Activated naive CD8-positive, alpha-beta T cell (primary cell): ENCODE measurements around the gene FCGR3A.
"Not testable (repeated sequence)": the region's sequence is repeated elsewhere in the genome, so short reads cannot be mapped to it uniquely, and the experiment has no call there.

Source experiments
- H3K27ac Mint-ChIP-seq: one replicate; pipeline ENCODE4 v1.8.0; 2021; ENCODE audit warnings: mixed read lengths
- H3K27me3 Mint-ChIP-seq: one replicate; pipeline ENCODE4 v1.8.0; 2021; ENCODE audit warnings: mixed read lengths
- H3K36me3 Mint-ChIP-seq: one replicate; pipeline ENCODE4 v1.8.0; 2021; ENCODE audit warnings: mixed read lengths
- H3K4me1 Mint-ChIP-seq: one replicate; pipeline ENCODE4 v1.8.0; 2021; ENCODE audit warnings: low read depth, mixed read lengths
- H3K4me3 Mint-ChIP-seq: one replicate; pipeline ENCODE4 v1.8.0; 2021; ENCODE audit warnings: mild to moderate bottlenecking, mixed read lengths
- H3K9me3 Mint-ChIP-seq: one replicate; pipeline ENCODE4 v1.8.0; 2021; ENCODE audit warnings: low read depth, mixed read lengths

FCGR3A gene

DNA sequence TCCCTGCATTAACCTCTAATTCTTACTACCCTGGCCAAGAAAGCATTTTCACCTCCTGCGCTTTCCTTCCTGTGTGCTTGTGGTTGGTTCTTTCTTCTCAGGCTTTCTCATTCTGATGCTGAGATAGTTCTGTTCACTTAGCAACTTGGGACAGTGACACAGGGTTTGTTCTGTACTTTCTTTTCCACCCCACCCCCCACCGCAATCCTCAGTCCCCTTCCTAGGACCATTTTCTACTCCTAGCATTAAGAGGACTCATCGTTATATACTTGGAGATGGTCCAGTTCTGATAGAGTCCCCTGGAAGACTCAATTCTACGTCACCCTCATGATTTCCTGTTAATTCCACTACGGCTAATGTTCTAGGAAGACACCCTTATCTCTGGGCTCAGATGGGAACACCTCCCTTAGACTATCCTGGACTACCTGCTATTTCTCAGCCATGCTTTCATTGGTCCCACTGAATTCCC is 7.5 kb downstream of the FCGR3A start:
- not testable (repeated sequence) for H3K9me3 Mint-ChIP-seq, H3K27me3 Mint-ChIP-seq, H3K36me3 Mint-ChIP-seq
- peaks cover 51% of the 10 kb centered on the region for H3K4me1 Mint-ChIP-seq
- peak overlapping the region; percentile 6 for H3K27ac Mint-ChIP-seq
- H3K4me3 Mint-ChIP-seq = peak overlapping the region; percentile 63

DNA sequence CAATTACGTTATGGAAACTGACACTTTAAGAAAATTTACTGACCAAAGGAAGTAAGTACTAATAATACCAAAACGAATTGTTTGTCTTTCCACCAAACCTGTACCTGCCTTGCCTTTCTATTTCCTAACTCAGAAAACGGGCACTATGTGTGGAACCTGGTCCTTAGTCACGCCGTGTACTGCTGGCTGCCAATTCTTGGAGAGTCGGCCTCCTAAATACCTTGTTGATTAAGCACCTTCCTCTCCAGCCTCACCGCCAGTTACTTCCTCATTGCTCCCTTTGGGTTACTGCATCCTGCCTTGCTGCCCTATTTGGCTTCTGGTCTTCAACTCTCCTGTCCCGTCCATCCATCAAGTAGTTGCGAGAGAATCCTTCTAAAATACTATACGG is 9.1 kb downstream of the FCGR3A start:
- H3K27ac Mint-ChIP-seq = peak overlapping the region; percentile 87
- H3K4me3 Mint-ChIP-seq = peak overlapping the region; percentile 90
- H3K36me3 Mint-ChIP-seq, H3K27me3 Mint-ChIP-seq, H3K9me3 Mint-ChIP-seq: not testable (repeated sequence)
- H3K4me1 Mint-ChIP-seq = peaks cover 51% of the 10 kb centered on the region

DNA sequence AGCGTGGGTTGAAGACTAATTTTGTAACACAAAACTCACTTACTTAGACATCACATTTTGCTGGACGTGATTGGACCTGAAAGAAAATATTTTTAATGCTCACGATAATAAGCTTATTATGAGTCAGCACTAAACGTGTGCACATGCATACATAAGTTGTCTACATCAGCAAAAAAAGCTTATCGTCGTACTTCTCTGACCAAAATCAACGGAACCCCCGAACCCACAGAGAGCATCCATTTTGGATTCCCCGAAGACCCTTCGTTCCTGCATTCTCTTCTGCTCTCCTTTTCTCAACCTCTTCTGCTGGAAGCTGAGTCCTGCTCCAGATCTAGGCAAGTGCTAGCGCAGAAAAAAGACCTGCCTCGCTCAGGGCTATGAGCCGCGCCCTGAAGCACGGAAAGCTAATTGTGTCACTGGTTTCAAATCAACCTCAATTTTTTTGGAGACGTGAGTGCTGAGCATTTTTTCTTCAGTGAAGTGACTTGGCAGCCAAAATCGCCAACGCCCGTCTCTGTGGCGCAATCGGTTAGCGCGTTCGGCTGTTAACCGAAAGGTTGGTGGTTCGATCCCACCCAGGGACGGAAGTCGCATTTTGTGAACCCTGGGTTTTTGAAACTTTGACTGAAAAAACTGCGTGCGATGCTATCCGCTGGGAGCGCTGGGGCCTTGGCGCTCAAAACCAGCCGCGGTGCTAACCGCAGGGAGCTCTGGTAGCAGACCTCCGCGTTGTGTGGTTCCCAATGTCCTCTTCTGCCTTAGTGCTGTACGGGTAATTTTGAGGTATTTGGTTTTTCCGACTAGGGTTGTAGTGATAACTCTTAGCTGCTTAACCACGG is 9.7 kb downstream of the FCGR3A start:
- H3K9me3 Mint-ChIP-seq = not testable (repeated sequence)
- H3K4me3 Mint-ChIP-seq = peak overlapping the region; percentile 90

DNA sequence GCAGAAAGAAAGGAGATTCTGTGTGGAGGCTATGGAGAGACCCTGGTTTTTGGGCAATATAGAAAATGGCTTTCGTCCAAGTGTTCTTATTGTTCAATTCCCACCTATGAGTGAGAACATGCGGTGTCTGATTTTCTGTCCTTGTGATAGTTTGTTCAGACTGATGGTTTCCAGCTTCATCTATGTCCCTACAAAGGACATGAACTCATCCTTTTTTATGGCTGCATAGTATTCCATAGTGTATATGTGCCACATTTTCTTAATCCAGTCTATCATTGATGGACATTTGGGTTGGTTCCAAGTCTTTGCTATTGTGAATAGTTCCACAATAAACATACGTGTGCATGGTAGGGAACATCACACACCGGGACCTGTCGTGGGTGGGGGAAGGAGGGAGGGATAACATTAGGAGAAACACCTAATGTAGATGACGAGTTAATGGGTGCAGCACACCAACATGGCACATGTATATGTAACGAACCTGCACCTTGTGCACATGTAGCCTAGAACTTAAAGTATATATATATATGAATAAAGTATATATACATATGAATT is 10.6 kb downstream of the FCGR3A start:
- H3K36me3 Mint-ChIP-seq, H3K9me3 Mint-ChIP-seq, H3K27me3 Mint-ChIP-seq, H3K27ac Mint-ChIP-seq: not testable (repeated sequence)
- peak overlapping the region; percentile 90 for H3K4me3 Mint-ChIP-seq
- H3K4me1 Mint-ChIP-seq = peaks cover 47% of the 10 kb centered on the region

More for the DNA sequence above, 9.7 kb downstream of the FCGR3A start:
- H3K27me3 Mint-ChIP-seq, H3K36me3 Mint-ChIP-seq: not testable (repeated sequence)
- Mint-ChIP-seq H3K27ac (peak overlapping the region; percentile 87), H3K4me1 (peaks cover 47% of the 10 kb centered on the region)

DNA sequence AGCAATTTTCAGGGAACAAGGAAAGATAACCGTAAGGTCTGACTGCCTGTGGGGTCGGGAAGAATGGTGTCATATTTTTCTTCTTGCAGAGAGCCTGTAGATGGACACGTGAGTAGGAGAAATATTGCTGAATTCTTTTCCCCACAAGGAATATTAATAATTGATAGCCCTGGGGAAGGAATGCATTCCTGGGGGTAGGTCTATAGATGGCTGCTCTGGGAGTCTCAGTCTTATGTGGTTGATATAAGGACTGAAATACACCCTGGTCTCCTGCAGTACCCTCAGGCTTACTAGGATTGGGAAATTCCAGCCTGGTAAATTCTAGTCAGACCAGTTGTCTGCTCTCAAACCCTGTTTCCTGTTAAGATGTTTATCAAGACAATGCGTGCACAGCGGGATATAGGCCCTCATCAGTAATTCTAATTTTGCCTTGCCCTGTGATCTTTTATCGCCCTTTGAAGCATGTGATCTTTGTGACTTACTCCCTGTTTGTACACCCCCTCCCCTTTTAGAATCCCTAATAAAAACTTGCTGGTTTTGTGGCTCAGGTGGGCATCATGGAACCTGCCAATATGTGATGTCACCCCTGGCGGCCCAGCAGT is 12.4 kb downstream of the FCGR3A start:
- H3K4me1 Mint-ChIP-seq = peaks cover 36% of the 10 kb centered on the region
- H3K9me3 Mint-ChIP-seq, H3K4me3 Mint-ChIP-seq, H3K36me3 Mint-ChIP-seq, H3K27ac Mint-ChIP-seq, H3K27me3 Mint-ChIP-seq: not testable (repeated sequence)

DNA sequence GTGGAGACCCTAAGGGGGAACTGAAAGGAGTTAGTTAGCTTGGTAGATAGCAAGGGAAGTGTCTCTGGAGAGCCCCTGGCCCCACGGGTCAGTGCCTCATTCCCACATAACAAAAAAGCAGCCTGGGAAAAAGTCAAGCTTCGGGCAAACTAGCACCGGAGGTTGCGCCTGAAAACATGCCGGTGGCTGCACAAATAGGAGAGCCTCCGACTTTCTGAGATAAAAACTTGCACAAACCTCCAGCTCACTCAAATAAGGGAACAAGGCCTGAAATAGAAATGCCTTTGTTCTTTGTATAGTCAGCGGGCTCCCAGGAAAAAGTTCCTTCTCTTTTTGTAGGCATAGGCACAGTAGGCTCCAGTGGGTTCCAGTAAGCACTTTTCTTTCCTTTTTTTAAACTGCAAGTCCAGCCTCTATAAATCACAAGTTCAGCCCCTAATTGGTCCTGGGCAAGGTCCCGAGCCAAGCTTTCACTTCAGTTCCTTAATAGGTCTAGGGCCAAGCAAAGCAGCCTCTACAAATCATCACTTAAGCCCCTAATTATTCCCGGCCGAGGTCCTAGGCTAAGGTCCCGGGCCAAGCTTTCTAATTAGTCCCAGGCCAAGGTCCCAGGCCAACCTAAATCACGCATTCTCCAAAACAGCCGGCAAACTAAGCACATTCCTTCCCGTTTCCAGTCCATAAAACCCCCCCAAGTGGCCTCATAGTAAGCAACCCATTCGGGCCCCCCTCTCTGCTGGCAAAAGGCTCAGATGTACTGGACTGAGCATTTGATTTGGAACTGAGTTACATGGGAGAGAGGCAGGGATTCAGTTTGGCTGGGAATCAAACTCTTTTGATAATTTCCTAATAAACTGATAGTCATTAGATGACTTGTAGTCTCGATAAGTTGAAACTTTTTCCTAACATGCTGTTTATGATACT is 16.7 kb downstream of the FCGR3A start:
- not testable (repeated sequence) for H3K9me3 Mint-ChIP-seq, H3K36me3 Mint-ChIP-seq, H3K27me3 Mint-ChIP-seq
- Mint-ChIP-seq H3K4me3 (peak overlapping the region; percentile 43), H3K4me1 (peaks cover 27% of the 10 kb centered on the region), H3K27ac (peak overlapping the region; percentile 50)

DNA sequence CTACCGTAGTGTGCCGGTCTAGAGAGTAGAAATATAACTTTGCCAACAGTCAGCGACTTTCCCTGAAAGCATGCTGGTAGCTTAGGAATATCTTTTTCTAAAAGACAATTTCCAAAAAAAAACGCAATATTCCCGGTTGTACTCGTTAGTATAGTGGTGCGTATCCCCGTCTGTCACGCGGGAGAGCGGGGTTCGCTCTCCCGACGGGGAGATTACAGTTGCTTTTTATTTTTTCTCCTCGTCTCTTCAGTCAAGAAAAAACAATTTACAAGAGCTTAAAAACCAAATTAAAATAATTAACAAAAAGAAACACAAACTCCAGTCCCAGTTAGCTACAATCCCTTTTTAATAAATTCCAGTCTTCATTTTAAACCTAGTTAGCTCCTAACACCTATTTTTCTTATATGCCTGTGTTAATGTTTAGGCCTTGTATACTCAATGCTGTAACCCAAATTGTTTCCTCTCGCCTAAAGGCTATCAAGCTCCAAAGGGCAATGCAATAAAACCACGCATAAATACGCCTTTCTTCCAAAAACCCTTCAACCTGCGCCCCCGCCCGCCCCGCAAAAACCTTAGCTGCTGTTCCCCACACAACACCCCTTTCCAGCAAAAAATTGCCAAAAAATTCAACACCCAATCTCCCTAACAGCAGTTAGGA is 17.5 kb downstream of the FCGR3A start:
- Mint-ChIP-seq H3K9me3 (no peaks in the 10 kb centered on the region), H3K36me3 (no peaks in the 10 kb centered on the region), H3K4me1 (peaks cover 23% of the 10 kb centered on the region), H3K27me3 (no peaks in the 10 kb centered on the region), H3K27ac (peak overlapping the region; percentile 50), H3K4me3 (peak overlapping the region; percentile 43)

DNA sequence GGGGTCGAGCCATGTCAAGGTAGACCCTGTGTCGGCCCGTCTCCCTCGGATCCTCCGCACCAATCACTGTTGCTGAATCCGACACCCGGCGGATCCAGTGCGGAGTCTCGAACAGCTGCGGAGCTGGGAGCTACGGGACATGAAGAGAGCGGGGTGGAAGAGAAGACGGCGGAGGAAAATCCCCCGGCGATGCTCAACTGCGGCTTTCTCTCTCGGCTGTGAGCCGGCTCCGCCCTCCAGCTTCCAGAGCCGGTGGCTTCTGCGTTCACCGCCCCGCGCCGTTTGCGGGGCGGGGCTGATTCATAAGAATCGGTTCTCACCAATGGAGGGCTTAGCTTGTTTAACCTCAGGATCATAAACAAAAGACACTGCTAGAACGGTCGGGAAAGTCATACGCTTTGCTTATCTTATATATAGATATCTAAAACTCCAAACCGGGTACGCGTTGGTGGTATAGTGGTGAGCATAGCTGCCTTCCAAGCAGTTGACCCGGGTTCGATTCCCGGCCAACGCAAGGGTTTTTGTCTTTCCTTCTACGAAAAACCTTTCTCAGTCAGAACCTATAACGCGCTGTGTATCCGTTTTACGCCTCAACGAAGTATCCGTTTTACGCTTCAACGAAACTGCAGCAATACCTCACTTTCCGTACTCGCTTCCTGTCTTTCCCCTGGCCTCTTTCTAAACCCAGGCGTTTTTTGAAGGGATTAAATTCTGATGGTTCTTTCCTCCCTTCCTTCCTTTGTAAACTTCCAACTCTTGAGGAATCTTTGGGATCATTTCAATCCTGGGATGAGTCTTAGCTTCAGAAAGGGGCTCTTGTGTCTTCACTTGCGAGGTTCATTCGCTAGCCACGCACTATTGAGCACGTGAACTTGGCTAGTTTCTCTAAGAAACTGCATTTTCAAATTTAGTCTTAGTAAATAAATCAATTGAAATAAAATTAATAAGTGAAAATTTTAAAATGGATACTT is 18.7 kb downstream of the FCGR3A start:
- not testable (repeated sequence) for H3K27me3 Mint-ChIP-seq, H3K36me3 Mint-ChIP-seq, H3K9me3 Mint-ChIP-seq
- H3K4me1 Mint-ChIP-seq = peaks cover 24% of the 10 kb centered on the region
- H3K4me3 Mint-ChIP-seq = peak overlapping the region; percentile 96
- H3K27ac Mint-ChIP-seq = peak overlapping the region; percentile 98

DNA sequence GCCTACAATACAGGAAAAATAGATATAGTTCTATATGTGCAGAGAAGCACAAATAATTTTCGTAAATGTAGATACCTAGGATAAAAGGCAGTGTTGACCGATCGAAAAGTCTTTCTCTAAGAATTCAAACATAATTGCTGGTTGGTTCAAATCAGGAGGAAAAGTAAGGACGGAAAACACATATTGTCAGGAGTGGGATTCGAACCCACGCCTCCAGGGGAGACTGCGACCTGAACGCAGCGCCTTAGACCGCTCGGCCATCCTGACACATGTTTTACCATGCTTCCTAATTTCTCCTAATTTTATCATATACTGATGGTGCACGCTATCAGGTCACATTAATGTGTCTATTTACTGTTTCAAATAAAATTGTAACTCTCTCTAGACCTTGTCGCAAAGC is 19.5 kb downstream of the FCGR3A start:
- Mint-ChIP-seq H3K4me3 (peak overlapping the region; percentile 96), H3K27ac (peak overlapping the region; percentile 98), H3K4me1 (peaks cover 28% of the 10 kb centered on the region)
- not testable (repeated sequence) for H3K36me3 Mint-ChIP-seq, H3K9me3 Mint-ChIP-seq, H3K27me3 Mint-ChIP-seq

DNA sequence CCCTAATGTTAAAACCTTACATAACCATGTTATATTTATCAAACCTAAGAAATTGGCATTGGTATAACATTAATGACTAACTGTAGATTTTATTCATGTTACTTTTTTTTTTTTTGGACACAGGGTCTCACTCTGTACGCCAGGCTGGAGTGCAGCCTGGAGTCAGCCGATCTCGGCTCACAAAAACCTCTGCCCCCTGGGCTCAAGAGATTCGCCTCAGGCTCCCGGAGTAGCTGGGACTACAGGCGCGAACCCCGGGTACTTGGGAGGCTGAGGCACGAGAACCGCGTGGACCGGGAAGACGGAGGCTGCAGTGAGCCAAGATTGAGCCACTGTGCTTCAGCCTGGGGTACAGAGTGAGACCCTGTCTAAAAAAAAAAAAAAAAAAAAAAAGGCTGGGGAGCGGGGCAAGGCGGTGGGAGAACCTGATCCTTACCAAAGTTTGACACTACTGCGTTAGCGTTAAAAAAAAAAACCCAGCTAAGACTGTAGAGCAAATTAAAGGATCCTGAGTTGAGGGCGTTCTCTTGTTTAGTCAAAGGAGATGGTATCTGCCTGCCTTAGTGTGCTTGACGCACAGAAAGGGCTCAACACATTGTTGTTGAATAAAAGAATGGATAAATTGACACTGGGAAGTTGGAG is 20.0 kb downstream of the FCGR3A start:
- H3K4me1 Mint-ChIP-seq = peaks cover 31% of the 10 kb centered on the region

DNA sequence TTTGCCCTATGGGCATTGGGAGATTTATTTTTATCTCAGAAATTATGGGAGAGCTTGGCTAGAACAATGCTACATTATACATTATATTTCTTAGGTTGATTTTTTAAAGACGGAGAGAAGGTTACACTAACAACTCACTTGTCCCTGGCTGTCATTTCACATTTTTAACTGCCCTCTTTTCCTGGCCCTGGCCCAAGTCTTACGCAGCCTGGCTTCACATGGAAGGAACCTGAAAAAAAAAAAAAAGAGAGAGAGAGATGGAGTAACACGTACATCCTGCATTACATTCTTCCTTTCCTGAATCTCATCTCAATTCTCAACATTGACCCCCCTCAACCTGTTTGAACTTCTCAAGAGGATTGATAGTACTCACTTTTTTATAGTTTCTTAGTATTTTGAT is 21.1 kb downstream of the FCGR3A start:
- not testable (repeated sequence) for H3K9me3 Mint-ChIP-seq, H3K27ac Mint-ChIP-seq, H3K27me3 Mint-ChIP-seq, H3K36me3 Mint-ChIP-seq
- Mint-ChIP-seq H3K4me1 (peaks cover 36% of the 10 kb centered on the region), H3K4me3 (peak overlapping the region; percentile 3)

More for the DNA sequence above, 20.0 kb downstream of the FCGR3A start:
- not testable (repeated sequence) for H3K27me3 Mint-ChIP-seq, H3K9me3 Mint-ChIP-seq, H3K36me3 Mint-ChIP-seq
- Mint-ChIP-seq H3K27ac (peak overlapping the region; percentile 98), H3K4me3 (peak overlapping the region; percentile 96)

DNA sequence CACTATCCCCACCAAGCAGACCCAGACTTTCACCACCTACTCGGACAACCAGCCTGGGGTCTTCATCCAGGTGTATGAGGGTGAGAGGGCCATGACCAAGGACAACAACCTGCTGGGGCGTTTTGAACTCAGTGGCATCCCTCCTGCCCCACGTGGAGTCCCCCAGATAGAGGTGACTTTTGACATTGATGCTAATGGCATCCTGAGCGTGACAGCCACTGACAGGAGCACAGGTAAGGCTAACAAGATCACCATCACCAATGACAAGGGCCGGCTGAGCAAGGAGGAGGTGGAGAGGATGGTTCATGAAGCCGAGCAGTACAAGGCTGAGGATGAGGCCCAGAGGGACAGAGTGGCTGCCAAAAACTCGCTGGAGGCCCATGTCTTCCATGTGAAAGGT is 23.7 kb downstream of the FCGR3A start:
- peaks cover 36% of the 10 kb centered on the region for H3K4me1 Mint-ChIP-seq
- H3K27me3 Mint-ChIP-seq, H3K9me3 Mint-ChIP-seq, H3K36me3 Mint-ChIP-seq, H3K27ac Mint-ChIP-seq: not testable (repeated sequence)
- peak overlapping the region; percentile 36 for H3K4me3 Mint-ChIP-seq

DNA sequence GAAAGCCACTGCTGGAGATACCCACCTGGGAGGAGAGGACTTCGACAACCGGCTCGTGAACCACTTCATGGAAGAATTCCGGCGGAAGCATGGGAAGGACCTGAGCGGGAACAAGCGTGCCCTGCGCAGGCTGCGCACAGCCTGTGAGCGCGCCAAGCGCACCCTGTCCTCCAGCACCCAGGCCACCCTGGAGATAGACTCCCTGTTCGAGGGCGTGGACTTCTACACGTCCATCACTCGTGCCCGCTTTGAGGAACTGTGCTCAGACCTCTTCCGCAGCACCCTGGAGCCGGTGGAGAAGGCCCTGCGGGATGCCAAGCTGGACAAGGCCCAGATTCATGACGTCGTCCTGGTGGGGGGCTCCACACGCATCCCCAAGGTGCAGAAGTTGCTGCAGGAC is 24.3 kb downstream of the FCGR3A start:
- not testable (repeated sequence) for H3K27me3 Mint-ChIP-seq, H3K9me3 Mint-ChIP-seq, H3K36me3 Mint-ChIP-seq, H3K27ac Mint-ChIP-seq
- Mint-ChIP-seq H3K4me3 (peak overlapping the region; percentile 83), H3K4me1 (peaks cover 31% of the 10 kb centered on the region)
